HepG2 (cell line): ENCODE data around the gene NEUROG2. TPM values are rescaled to one million over a fixed set of nuclear protein-coding genes. Genes with fewer than 3 reads are reported as not detected.

Experiments used
- BCL6 ChIP-seq: IDR thresholded peaks from 2 replicates; pipeline ENCODE4 v1.6.1; 2016; ENCODE audit warnings: missing genetic modification reagents, missing compliant biosample characterization
- HMGXB4 ChIP-seq, 2 experiments: sonication (generic) in 1 of 2; formaldehyde crosslinking in 1 of 2; IDR thresholded peaks; 2 replicates each; pipeline versions ENCODE4 v1.4.0 to v1.6.1; 2018 to 2020; ENCODE audit warnings: missing genetic modification reagents in 2 of 2, borderline replicate concordance in 1 of 2, low read depth in 1 of 2, mild to moderate bottlenecking in 1 of 2, missing biosample characterization in 1 of 2
- KDM5B ChIP-seq: sonication (generic); formaldehyde crosslinking; IDR thresholded peaks from 2 replicates; pipeline ENCODE4 v1.4.0; 2020; ENCODE audit warnings: missing genetic modification reagents, mild to moderate bottlenecking, borderline replicate concordance
- LCORL ChIP-seq, 2 experiments: fragments of 450-650 bp in 1 of 2; sonication (generic) in 1 of 2; formaldehyde crosslinking in 1 of 2; IDR thresholded peaks; 2 replicates each; pipeline versions ENCODE4 v1.5.0 to v1.6.1; 2017 to 2020; ENCODE audit warnings: antibody characterized with exemption in 1 of 2, missing genetic modification reagents in 1 of 2
- RAD21 ChIP-seq: fragments of 450-650 bp; formaldehyde crosslinking; IDR thresholded peaks from 2 replicates; pipeline ENCODE4 v1.5.0; 2020; ENCODE audit warnings: mild to moderate bottlenecking
- RXRA ChIP-seq: sonication (generic); formaldehyde crosslinking; IDR thresholded peaks from 2 replicates; pipeline ENCODE4 v1.5.1; 2020; ENCODE audit warnings: missing genetic modification reagents
- ZBTB40 ChIP-seq, 2 experiments: fragments of 450-650 bp in 1 of 2; sonication (generic) in 1 of 2; formaldehyde crosslinking in 1 of 2; IDR thresholded peaks; 2 replicates each; pipeline versions ENCODE4 v1.6.1 to v1.8.0; 2016 to 2022; ENCODE audit warnings: antibody characterized with exemption in 1 of 2, mild to moderate bottlenecking in 1 of 2, missing genetic modification reagents in 1 of 2
- ZFAT ChIP-seq: sonication (generic); formaldehyde crosslinking; conservative IDR thresholded peaks from 2 replicates; pipeline ENCODE4 v1.8.1; 2023; ENCODE audit warnings: missing genetic modification reagents, inconsistent platforms
- ZMAT3 ChIP-seq: sonication (generic); formaldehyde crosslinking; conservative IDR thresholded peaks from 2 replicates; pipeline ENCODE4 v1.7.0; 2021; ENCODE audit warnings: missing genetic modification reagents
- ZMYM4 ChIP-seq: sonication (generic); formaldehyde crosslinking; IDR thresholded peaks from 2 replicates; pipeline ENCODE4 v1.8.1; 2023; ENCODE audit warnings: mild to moderate bottlenecking, missing genetic modification reagents
- ZNF33B ChIP-seq: sonication (generic); formaldehyde crosslinking; IDR thresholded peaks from 2 replicates; pipeline ENCODE4 v1.5.1; 2020; ENCODE audit warnings: mild to moderate bottlenecking, missing genetic modification reagents
- ZNF839 ChIP-seq: sonication (generic); formaldehyde crosslinking; IDR thresholded peaks from 2 replicates; pipeline ENCODE4 v1.4.0; 2020; ENCODE audit warnings: missing genetic modification reagents, mild to moderate bottlenecking, borderline replicate concordance
- polyA plus RNA-seq, 8 experiments: library from polyadenylated mRNA; depleted of rRNA in 3 of 8; stranded (reverse) in 7 of 8; unstranded in 1 of 8; fragments of >200 nt; fragmentation: Illumina TruSeq in 4 of 8; extraction: Trizol in 4 of 8; gene quantifications; 2 replicates each; pipeline versions ENCODE4 v1.2.1 to v1.2.3, GENCODE V29; 2011 to 2016; ENCODE audit warnings: low read depth in 4 of 8, missing spikeins in 1 of 8, mixed read lengths in 1 of 8; ENCODE audit not compliant: insufficient read depth in 1 of 8
- total RNA-seq, 5 experiments: library from RNA; depleted of rRNA; stranded (reverse); fragments of >200 nt; fragmentation: Illumina TruSeq; extraction: Trizol; gene quantifications; 2 replicates each; pipeline ENCODE4 v1.2.3, GENCODE V29; 2016; ENCODE audit warnings: low read depth in 1 of 5

NEUROG2 gene
- total and polyA plus RNA-seq, 2 of the 13 experiments (the other 11 are each of a cell fraction or from before 2014, with no cell fraction given), result not detected

GRCh38 chr4:112523764-112524505 lies 8.0 kb upstream of the NEUROG2 start (continued):
- TF ChIP-seq HMGXB4 (CRISPR knock-in tag; IDR thresholded peaks at IDR 0.05; ENCODE audit: borderline replicate concordance in 1 of 2, low read depth in 1 of 2) (peak; percentile 92), RXRA (CRISPR knock-in tag) (0 out of 2 replicates have a peak, but pooled peaks have one; percentile 24), ZBTB40 (IDR thresholded peaks at IDR 0.05) (no peak), ZBTB40 (CRISPR knock-in tag; IDR thresholded peaks at IDR 0.05) (0 out of 2 replicates have a peak, but pooled peaks have one; percentile 31), LCORL (IDR thresholded peaks at IDR 0.05) (no peak), LCORL (CRISPR knock-in tag; IDR thresholded peaks at IDR 0.05) (peak; percentile 41; the same call in 1 of the 2 replicates), ZFAT (CRISPR knock-in tag) (no peak), ZMYM4 (peak; percentile 72), ZNF33B (CRISPR knock-in tag) (0 out of 2 replicates have a peak, but pooled peaks have one; percentile 23), BCL6 (CRISPR knock-in tag) (peak; percentile 60), ZMAT3 (CRISPR knock-in tag) (no peak), ZNF839 (CRISPR knock-in tag) (peak; percentile 73; the same call in 1 of the 2 replicates), KDM5B (CRISPR knock-in tag) (peak; percentile 54; the same call in 1 of the 2 replicates), RAD21 (CRISPR knock-in tag) (peak; percentile 93)
